ENCODE data around the gene TBL1X.

GRCh38 chrX:9528498-9528897 lies 63.6 kb downstream of the TBL1X start:
- TF ChIP-seq CTCF (IDR thresholded peaks at IDR 0.05) (no peak), POLR2A (IDR thresholded peaks at IDR 0.05; ENCODE audit: low read depth) (no peak), EP300 (IDR thresholded peaks at IDR 0.05) (no peak), POLR2AphosphoS5 (IDR thresholded peaks at IDR 0.05) (no peak)

All from esophagus muscularis mucosa (tissue), 4 donors.